Epithelial cell of esophagus (primary cell): ENCODE data around the gene CFAP61.
"Not testable (repeated sequence)": the region's sequence is repeated elsewhere in the genome, so short reads cannot be mapped to it uniquely, and the experiment has no call there.

Source experiments
- DNase-seq: peaks from one replicate; pipeline ENCODE4 v3.0.0; 2010; ENCODE audit warnings: low read depth
- H3K4me3 ChIP-seq: 2 replicates; pipeline ENCODE4 v1.5.1; 2011; ENCODE audit warnings: mild to moderate bottlenecking, low read length, control low read depth
- CTCF ChIP-seq: IDR thresholded peaks from 2 replicates; pipeline ENCODE4 v1.5.1; 2011; ENCODE audit warnings: low read depth, mild to moderate bottlenecking, low read length, control low read depth, inconsistent platforms; ENCODE audit not compliant: insufficient read depth; ENCODE audit errors: missing control alignments

Gene CFAP61

GRCh38 chr20:20212675-20213096, 160.4 kb downstream of the CFAP61 start:
- no peak for DNase-seq
- H3K4me3 ChIP-seq = no peak overlapping the region
- no peak for TF ChIP-seq CTCF

GRCh38 chr20:20213526-20214121, 161.3 kb downstream of the CFAP61 start:
- H3K4me3 ChIP-seq = no peak overlapping the region
- no peak for DNase-seq
- no peak for TF ChIP-seq CTCF

- H3K4me3 ChIP-seq = no peak overlapping the region
- DNase-seq = no peak
- no peak for TF ChIP-seq CTCF
Measured at GRCh38 chr20:20214757-20215275, 162.5 kb downstream of the CFAP61 start.

- no peak for TF ChIP-seq CTCF
- H3K4me3 ChIP-seq = no peak overlapping the region
- DNase-seq = no peak
Measured at GRCh38 chr20:20215976-20216727, 163.8 kb downstream of the CFAP61 start.

GRCh38 chr20:20216941-20217340, 164.6 kb downstream of the CFAP61 start:
- H3K4me3 ChIP-seq = no peak overlapping the region
- TF ChIP-seq CTCF = no peak
- no peak for DNase-seq

- no peak for TF ChIP-seq CTCF
- no peak for DNase-seq
- H3K4me3 ChIP-seq = no peak overlapping the region
Measured at GRCh38 chr20:20217621-20218020, 165.3 kb downstream of the CFAP61 start.

GRCh38 chr20:20218106-20218505, 165.8 kb downstream of the CFAP61 start:
- not testable (repeated sequence) for DNase-seq, H3K4me3 ChIP-seq
